NT2/D1 (cell line): ENCODE data around the gene TPBGL.

Source experiments
- SUZ12 ChIP-seq: IDR thresholded peaks from 2 replicates; pipeline ENCODE4 v1.6.1; 2011; ENCODE audit not compliant: insufficient read length, insufficient read depth; ENCODE audit errors: extremely low read depth
- YY1 ChIP-seq: IDR thresholded peaks from 2 replicates; pipeline ENCODE4 v1.6.1; 2011; ENCODE audit not compliant: insufficient read length, insufficient read depth
- ZNF274 ChIP-seq: IDR thresholded peaks from 2 replicates; pipeline ENCODE4 v1.6.1; 2011; ENCODE audit warnings: mild to moderate bottlenecking, low read depth, low read length

DNA sequence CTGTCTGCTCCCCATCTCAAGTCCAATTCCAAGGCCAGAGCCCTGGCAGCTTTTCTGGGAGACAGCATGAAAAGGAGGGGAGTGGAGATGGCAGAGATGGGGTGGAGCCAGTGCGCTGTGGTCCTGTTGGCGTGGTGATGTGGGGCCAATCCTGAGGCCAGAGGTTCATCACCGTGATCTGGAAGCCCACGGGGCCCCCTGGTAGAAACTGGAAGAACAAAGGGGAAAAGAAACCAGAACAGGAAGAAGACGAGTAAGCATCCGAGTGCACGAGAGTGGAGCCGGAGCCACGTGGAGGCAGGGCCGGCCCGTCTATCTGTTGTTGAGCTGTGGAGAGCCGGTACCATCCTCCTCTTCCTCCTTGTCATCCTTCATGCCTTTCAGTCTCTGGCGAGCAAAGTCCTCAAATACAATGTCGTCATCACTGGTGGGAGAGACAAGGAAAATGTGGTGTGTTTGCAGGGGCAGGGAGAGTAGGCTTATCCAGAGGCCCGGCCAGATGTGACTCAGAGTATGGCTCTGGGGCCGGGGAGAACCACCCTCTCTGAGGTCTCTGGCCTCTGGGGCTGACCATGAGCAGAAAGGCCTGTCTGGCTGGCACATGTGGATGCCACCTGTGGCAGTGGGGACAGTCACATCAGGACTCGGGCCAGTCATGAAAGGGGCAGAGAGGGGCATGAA lies 25.4 kb downstream of the TPBGL start:
- TF ChIP-seq YY1 (no peak), ZNF274 (no peak), SUZ12 (no peak)
